ENCODE measurements around the gene AMDHD1.

AMDHD1 gene

GRCh38 chr12:95908573-95908972 is 34.6 kb upstream of the AMDHD1 start:
- ATAC-seq, result no peak
- TF ChIP-seq POU6F1 (CRISPR knock-in tag; IDR thresholded peaks at IDR 0.05; ENCODE audit: borderline replicate concordance, low read depth), result no peak
- TF ChIP-seq PATZ1 (CRISPR knock-in tag; IDR thresholded peaks at IDR 0.05; ENCODE audit: borderline replicate concordance), result no peak
- TF ChIP-seq CSDC2 (CRISPR knock-in tag; IDR thresholded peaks at IDR 0.05), result no peak
- no peak for TF ChIP-seq ZNF8 (CRISPR knock-in tag; IDR thresholded peaks at IDR 0.05)

GRCh38 chr12:95909871-95910270 is 33.3 kb upstream of the AMDHD1 start:
- TF ChIP-seq PATZ1 (CRISPR knock-in tag; IDR thresholded peaks at IDR 0.05; ENCODE audit: borderline replicate concordance) (no peak), CSRNP3 (CRISPR knock-in tag; IDR thresholded peaks at IDR 0.05) (no peak), CSDC2 (CRISPR knock-in tag; IDR thresholded peaks at IDR 0.05) (no peak)
- no peak for ATAC-seq

- no peak for TF ChIP-seq ISL1 (CRISPR knock-in tag; IDR thresholded peaks at IDR 0.05)
- no peak for TF ChIP-seq TSHZ2 (CRISPR knock-in tag; IDR thresholded peaks at IDR 0.05)
- no peak for TF ChIP-seq ZFP3 (CRISPR knock-in tag; IDR thresholded peaks at IDR 0.05)
- TF ChIP-seq CSRNP3 (CRISPR knock-in tag; IDR thresholded peaks at IDR 0.05), result no peak
- no peak for TF ChIP-seq RARB (CRISPR knock-in tag; IDR thresholded peaks at IDR 0.05)
- no peak for TF ChIP-seq POU6F1 (CRISPR knock-in tag; IDR thresholded peaks at IDR 0.05; ENCODE audit: borderline replicate concordance, low read depth)
- TF ChIP-seq BACH2 (CRISPR knock-in tag; IDR thresholded peaks at IDR 0.05; ENCODE audit: borderline replicate concordance), result no peak
- TF ChIP-seq ZNF565 (CRISPR knock-in tag; conservative IDR thresholded peaks at IDR 0.05; ENCODE audit: low read depth), result no peak
- TF ChIP-seq SNAI2 (CRISPR knock-in tag; IDR thresholded peaks at IDR 0.05), result no peak
- TF ChIP-seq TCF4 (CRISPR knock-in tag; IDR thresholded peaks at IDR 0.05; ENCODE audit: borderline replicate concordance), result no peak
- no peak for TF ChIP-seq CSDC2 (CRISPR knock-in tag; IDR thresholded peaks at IDR 0.05)
- no peak for TF ChIP-seq ZC3H10 (CRISPR knock-in tag; IDR thresholded peaks at IDR 0.05)
- TF ChIP-seq OSR1 (CRISPR knock-in tag; IDR thresholded peaks at IDR 0.05), result no peak
- no peak for TF ChIP-seq ARNTL (CRISPR knock-in tag; IDR thresholded peaks at IDR 0.05; ENCODE audit: borderline replicate concordance, low read depth)
- no peak for TF ChIP-seq PPARA (CRISPR knock-in tag; IDR thresholded peaks at IDR 0.05; ENCODE audit: borderline replicate concordance)
- TF ChIP-seq PATZ1 (CRISPR knock-in tag; IDR thresholded peaks at IDR 0.05; ENCODE audit: borderline replicate concordance), result no peak
- peak; percentile 97 for ATAC-seq
Measured at GRCh38 chr12:95918194-95918993, 24.7 kb upstream of the AMDHD1 start.

Measured in SK-N-SH treated with all-trans-retinoic acid at 6 μM for 48 hours (cell line).